HG02642 (cell line): ENCODE results near the gene ZDHHC20.

ENCODE experiments used
- ATAC-seq: cut with Tn5 transposase; IDR thresholded peaks from one replicate; pipeline ENCODE4 v1.9.1; 2021; ENCODE audit warnings: mild to moderate bottlenecking; ENCODE audit not compliant: unreplicated experiment, poor library complexity

Gene ZDHHC20

DNA sequence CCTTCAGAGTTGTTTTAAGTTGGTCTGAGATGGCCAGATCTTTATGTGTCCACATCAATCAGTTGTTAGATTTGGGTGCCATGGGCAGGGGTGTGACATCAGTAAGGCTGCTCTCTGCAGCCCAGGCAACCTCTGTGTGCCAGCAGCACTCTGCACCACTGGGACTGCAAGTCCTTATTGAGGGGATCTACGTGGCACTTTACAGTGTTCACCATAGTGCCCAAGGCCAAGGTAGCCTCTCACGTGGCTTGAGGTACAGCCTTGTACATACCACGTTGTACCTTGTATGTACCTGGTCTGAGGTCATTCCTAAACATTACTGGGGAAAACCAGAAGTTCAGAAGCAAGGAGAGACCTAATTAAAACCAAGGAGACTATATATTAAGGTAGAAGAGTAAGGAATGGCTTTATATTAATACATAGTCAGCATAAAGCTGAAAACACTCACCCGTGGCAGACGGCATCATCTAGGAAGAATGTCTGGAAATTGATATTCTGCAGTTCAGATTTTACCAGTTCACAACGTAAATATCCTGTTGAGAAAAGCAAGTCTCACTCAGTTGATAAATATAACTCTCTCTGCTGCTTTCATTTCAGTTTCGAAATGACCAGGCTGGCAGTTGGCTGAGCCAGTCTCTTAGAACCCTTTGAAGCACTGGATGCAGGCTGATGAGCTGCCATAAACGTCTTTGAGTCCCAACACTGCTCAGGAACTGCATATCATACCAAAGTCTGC lies 128.8 kb downstream of the ZDHHC20 start:
- peak; percentile 83 for ATAC-seq

DNA sequence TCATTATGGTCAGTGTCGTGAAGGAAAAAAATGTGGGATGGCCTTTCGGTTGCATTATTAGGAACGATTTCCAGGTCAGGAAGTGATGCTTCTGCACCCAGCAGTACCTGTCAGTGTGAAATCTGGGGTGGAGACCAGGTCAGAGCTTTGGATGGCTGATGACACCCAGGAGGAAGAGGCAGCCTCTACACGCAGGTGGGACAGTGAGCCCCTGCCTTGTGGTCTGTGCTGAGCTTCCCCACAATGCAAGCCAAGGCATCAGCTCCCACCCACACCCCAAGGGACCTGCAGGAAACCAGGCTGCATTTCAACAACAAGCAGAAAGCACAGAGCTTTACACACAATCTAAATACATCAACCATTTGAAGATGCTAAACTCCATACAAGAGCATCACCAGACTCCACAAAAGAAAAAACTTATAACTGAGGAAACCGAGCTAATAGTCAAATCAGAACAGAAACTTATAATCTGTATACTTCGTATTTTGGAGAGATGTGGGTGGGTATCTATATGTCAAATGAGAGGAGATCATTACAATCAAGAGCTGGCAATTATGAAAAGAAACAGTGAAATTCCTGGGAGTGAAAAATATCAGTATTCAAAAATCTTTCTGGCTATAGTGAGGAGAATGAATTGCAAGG lies 130.1 kb downstream of the ZDHHC20 start:
- ATAC-seq: peak; percentile 35

DNA sequence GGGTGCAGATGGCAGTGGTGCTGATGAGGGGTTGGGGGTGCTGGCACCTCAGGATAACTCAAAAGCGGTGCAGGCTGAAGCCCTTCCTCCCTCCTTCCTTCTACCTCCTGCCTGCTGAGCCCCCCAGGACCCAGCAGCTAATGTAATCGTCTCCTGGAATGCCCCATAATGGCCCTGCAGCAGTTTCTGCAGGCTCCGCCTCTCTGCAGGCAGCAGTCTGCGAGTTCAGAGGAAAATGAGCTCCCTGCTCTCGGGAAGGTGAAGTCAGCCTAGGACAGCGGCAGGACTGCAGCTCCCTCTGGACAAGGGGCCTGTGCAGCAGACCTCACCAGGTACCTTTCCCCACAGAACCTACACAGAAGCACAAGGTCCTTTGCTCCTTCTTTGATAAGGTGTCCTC lies 130.9 kb downstream of the ZDHHC20 start:
- ATAC-seq: no peak

DNA sequence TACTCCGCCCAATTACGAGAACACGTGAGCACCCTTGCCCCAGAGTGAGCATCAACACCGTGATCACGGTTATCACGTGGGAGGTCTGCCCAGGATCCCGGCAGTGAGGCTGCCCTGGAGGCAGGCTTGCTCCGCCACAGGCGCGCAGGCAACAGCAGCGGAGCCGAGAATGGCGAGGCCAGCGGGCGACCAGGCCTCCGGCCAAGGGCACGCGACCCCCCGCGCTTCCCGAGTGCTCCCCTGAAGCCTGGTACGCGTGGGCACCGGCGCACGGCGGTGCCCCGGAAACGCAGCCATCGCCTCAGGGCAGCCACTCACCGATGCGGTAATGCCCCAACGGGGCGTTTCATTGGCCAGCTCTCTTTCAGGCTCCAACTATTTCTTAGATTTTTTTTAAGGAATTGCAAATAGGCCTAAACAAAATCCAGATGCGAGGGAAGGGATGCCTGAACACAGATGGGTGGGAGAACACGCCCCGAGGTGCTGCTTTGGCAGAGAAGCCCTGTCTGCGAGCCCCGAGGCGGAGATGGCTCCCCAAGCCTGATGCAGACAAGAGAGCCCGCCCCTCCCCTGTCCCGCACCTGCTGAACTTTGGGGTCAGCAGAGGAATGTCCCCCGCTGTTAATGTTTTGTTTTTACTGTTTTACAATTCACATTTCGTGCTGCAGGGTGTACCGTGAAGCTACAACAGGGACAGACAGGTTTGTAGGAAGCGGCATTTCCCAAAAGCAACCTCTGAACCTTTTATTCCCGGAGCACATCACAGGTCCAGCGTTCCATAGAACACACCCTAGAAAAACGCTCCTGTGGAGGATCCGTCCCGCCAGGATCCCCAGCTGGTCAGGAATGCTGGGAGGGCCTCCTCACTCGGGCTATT lies 132.7 kb downstream of the ZDHHC20 start:
- no peak for ATAC-seq

DNA sequence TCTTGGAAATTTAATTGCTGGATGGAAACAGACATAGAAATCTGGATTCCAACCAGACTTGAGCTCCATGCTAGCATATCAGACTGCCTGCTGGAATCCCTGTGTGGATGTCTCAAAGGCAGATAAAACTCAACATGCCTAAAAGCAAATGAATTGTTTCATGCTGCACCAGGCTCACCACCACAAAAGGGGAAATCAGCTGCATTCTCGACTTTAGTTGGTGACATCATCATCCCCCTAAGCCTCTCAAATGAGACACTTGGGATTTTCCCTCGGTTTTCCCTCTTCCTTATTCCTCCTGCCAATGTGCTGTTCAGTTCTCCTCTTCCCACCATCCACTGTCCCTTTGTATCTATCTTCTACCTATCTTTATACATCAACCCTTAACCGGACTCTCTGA lies 134.3 kb downstream of the ZDHHC20 start:
- ATAC-seq: no peak

DNA sequence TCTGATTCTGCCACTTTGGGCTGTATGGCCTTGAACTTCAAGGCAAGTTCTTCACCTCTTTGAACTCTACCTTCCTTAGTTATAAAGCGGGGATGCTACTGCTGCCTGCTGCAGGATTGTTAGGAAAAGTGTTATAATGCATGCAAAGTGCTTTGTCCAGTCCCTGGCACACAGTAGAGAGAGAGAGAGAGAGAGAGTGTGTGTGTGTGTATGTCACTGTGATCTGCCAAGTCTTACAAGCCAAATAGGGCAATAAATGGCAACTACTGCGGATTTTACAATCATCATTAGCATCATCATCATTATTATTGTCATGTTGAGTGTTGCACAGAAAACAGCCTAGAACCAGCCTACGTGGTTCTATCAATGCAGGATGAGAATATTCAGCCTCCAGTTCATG lies 136.1 kb downstream of the ZDHHC20 start:
- no peak for ATAC-seq
